Stimulated activated CD8-positive, alpha-beta memory T cell treated with anti-CD3 and anti-CD28 coated beads, Interleukin-4, amount 100 ng/mL, for 4 hours (primary cell): ENCODE results near the gene MYH14.

Experiments used
- DNase-seq, 2 donors: peaks; one replicate each; pipeline ENCODE4 v3.0.0-alpha.2; 2020; ENCODE audit warnings: low read depth in 2 of 2, low spot score in 1 of 2

The MYH14 gene

GRCh38 chr19:50287331-50287730, 83.9 kb downstream of the MYH14 start:
- no peak for DNase-seq

GRCh38 chr19:50288954-50289353, 85.5 kb downstream of the MYH14 start:
- no peak for DNase-seq

- DNase-seq, result no peak
These were observed 86.6 kb downstream of the MYH14 start for GRCh38 chr19:50290011-50290410.

DNA sequence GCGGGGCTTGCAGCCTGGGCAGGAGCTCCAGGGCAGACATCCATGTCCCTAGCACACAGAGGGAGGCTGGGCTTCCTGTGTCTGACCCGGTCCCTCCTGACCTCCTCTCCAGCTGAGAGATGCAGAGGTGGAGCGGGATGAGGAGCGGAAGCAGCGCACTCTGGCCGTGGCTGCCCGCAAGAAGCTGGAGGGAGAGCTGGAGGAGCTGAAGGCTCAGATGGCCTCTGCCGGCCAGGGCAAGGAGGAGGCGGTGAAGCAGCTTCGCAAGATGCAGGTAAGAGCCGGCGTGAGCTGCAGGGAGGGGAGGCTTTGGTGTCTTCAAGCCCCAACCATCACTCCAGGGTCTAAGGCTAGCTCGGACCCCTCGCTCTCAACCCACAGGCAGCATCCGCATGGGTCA, 87.4 kb downstream of the MYH14 start:
- DNase-seq, result no peak

- no peak for DNase-seq
These were observed 88.9 kb downstream of the MYH14 start for GRCh38 chr19:50292216-50292827.

GRCh38 chr19:50293263-50294004, 90.0 kb downstream of the MYH14 start:
- DNase-seq, result no peak

- DNase-seq, result no peak
These were observed 96.6 kb downstream of the MYH14 start for GRCh38 chr19:50300051-50300450.

DNA sequence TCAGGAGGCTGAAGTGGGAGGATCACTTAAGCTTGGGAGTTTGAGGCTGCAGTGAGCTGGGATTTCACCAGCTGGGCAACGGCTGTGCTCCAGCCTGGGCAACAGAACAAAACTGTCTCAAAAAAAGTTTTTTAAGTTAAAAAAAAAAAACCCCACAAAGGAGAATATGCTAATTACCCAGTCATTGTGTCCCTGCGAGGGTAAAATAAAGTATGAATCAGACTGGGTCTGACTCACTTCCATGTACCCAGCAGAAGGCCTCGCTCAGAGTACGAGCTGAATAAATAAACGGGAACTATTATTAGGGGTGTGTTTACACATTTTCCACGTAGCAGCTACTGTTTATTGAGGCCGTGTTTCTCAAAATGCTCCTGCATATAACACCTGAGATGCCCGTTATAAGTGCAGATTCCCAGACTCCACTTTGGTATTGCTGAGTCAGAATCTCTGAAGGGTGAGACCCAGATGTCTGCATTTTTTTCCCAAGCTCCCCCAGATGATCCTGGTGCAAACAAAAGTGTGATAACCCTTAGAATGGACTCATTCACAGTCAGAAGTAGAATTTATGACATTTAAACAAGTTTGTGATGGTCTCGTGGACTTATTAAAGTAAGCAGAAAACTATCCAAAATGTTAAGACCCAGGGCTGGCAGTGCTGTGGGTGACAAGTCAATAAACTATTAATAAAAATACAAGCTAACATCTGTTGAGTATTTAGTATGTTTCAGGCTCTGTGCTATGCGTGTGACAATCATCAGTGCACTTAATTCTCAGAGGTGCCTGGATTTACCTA, 97.6 kb downstream of the MYH14 start:
- DNase-seq, result no peak

GRCh38 chr19:50301607-50301971, 98.2 kb downstream of the MYH14 start:
- DNase-seq, result no peak

DNA sequence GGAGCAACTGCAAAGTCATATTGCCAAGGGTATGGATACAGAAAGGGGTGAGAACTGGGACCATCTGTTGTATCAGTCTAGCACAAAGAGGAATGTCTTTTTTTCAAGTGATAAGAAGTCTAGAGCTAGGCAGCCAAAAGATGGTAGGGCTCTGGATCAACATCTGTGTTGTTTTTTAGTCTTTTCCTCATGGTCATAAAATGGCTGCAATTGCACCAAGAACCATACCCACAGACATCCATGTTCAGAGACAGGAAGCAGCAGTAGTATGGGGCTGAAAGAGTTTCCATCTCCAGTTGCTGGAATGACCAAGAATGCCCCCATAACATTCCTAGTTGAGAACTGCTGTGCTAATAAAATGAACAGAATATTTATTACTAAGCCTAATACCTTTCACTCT, 100.1 kb downstream of the MYH14 start:
- no peak for DNase-seq

DNA sequence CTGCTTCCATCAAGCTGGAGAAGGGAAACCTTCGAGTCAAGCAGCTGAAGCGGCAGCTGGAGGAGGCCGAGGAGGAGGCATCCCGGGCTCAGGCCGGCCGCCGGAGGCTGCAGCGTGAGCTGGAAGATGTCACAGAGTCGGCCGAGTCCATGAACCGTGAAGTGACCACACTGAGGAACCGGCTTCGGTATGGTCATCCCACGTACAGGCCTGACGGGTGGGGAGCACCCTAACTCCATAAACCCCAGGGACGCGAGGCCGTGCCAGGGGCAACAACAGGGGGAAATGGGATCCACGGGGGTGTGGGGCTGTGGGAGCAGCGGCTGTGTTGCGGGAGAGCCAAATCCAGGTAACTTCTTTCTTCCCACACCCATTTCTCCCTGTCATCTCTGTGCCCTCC, 105.6 kb downstream of the MYH14 start:
- no peak for DNase-seq

GRCh38 chr19:50309396-50310125, 106.1 kb downstream of the MYH14 start:
- DNase-seq, result no peak

GRCh38 chr19:50310759-50311465, 107.5 kb downstream of the MYH14 start:
- no peak for DNase-seq

DNA sequence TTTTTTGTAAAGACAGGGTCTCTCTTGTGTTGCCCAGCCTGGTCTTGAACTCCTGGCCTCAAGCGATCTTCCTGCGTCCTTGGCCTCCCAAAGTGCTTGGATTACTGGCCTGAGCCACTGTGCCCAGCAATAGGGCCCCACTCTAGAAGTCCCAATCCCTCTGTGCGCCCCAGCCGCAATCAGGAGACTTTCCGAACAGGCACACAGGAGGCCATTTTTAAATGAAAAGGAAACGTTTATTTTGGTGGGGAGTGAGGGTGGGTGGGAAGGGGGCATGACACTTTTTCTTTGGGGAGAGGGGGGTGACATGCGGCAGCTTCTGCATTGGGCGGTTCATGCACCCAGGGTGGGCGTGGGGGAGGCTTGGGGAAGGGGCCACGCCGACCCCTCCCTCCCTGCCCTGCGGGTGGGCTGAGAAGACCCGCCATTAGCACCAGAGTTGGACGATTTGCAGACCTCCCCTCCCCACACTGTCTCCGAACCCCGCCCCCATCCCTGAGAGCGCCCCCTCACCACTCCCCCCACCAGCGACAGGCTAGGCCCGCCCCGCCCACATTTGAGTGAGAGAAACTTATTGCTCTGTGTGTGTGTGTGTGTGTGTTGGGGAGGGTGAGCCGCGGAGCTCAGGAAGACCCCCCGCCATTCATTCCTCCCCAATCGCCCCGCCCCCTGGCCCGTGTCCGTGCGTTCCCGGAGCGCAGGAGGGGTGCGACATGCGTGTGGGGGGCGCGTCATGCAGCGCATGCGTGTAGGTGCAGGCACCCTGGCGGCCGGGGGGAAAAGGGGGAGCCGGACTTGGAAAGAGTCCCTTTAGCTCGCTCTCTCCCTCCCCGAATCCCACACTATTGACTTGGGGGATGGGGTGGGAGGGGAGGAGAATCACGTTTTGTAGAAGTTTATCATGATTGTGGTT, 108.6 kb downstream of the MYH14 start:
- DNase-seq, result no peak

- no peak for DNase-seq
These were observed 109.8 kb downstream of the MYH14 start for GRCh38 chr19:50312967-50313811.

DNA sequence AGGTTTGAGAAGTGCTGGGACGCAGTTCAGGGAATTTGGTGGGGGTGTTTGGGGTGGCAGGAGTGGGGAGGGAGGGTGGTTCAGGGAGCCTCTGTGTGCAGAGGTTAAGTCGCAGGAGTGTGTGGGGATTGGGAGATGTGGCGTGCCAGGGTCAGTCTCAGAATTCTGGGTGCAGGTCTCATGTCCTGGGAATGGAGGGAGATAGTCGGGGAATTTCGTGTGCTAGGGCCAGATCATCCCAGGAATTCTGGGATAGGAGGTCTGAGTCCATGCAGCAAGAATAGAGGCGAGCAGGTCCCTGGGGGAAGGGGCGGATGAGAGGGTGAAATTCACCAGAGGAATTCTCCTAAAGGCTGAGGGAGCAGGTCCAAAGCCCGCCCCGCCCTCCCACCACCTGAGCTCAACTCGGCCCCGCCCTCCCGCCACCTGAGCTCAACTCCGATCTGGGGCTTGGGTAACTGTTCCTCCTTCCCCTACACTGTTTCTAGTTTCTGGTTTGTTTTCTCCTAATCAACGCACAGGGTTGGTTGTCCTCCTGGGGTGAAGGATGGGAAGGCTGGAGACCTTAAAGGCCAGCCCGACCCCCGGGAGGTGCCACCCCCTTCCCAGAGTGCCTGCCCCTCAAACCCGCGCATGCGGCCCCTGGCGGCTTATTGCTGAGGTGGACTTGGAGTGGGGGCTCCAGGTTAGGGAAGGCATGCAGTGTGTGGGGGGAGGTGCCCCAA, 110.6 kb downstream of the MYH14 start:
- no peak for DNase-seq

- DNase-seq, result no peak
These were observed 111.6 kb downstream of the MYH14 start for GRCh38 chr19:50314724-50315708.
